ENCODE measurements around the gene MAP3K8.

DNA sequence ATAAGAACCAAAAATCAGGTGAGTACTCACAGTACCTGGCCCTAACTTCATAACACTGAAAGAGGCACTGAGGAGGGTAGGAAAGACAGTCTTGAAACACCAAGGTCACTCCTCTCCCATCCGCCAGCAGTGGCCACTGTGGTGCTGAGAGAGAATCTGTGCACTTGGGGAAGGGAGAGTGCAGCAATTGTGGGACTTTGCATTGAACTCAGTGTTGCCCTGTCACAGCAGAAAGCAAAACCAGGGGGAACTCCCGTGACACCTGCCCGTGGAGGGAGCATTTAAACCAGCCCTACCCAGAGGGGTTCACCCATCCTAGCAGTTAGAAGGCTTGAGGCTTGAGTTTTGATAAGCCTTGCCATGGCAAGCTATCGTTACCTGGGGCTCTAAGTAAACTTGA is 35.2 kb upstream of the MAP3K8 start:
- TF ChIP-seq CTCF (IDR thresholded peaks at IDR 0.05) (no peak), EZH2 (IDR thresholded peaks at IDR 0.05) (no peak), EZH2phosphoT487 (IDR thresholded peaks at IDR 0.05) (no peak)

Measured in neural progenitor cell (in vitro differentiated cells).